ENCODE data around the gene SERGEF. TPM values are rescaled to one million over a fixed set of nuclear protein-coding genes. Genes with fewer than 3 reads are reported as not detected.

The SERGEF gene
- polyA plus RNA-seq, 2 of the 4 experiments (the other 2 are of a cell fraction), result 20.7 to 24.1 TPM

- ATAC-seq (no peak), DNase-seq (ENCODE audit: low read depth in 1 of 2, low spot score in 1 of 2) (no peak), FAIRE-seq (no peak)
- ChIA-PET CTCF (interaction anchor here (0.7 to 10.5 kb wide), 4 partner anchors 9 to 229 kb away, joined by 3 to 69 read pairs (median 8); no protein-coding TSS in a partner anchor), POLR2A (no interaction called here)
- Histone ChIP-seq H3K9me3 (no peaks in the 10 kb centered on the region), H3K27ac (no peak overlapping the region), H3K4me3 (no peak overlapping the region), H3K4me2 (no peak overlapping the region), H3K4me1 (no peaks in the 10 kb centered on the region)
- TF ChIP-seq, protein P1, sequence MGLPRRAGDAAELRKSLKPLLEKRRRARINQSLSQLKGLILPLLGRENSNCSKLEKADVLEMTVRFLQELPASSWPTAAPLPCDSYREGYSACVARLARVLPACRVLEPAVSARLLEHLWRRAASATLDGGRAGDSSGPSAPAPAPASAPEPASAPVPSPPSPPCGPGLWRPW (IDR thresholded peaks at IDR 0.05), result no peak
- TF ChIP-seq BHLHE40 (IDR thresholded peaks at IDR 0.05; ENCODE audit: low read depth, low read length), result no peak
Observed at GRCh38 chr11:17960091-17960490, 52.8 kb downstream of the SERGEF start.

- TF ChIP-seq POLR2AphosphoS2 (conservative IDR thresholded peaks at IDR 0.05; ENCODE audit: low read length), result no peak
- no peak for TF ChIP-seq MYC (IDR thresholded peaks at IDR 0.05; ENCODE audit: borderline replicate concordance, low read length)
- no peak for TF ChIP-seq HOXA7 (CRISPR knock-in tag; IDR thresholded peaks at IDR 0.05)
- no peak for TF ChIP-seq HMGXB4 (CRISPR knock-in tag; IDR thresholded peaks at IDR 0.05; ENCODE audit: borderline replicate concordance)
- TF ChIP-seq FOXS1 (CRISPR knock-in tag; IDR thresholded peaks at IDR 0.05), result no peak
- no peak for TF ChIP-seq HOXB5 (CRISPR knock-in tag; IDR thresholded peaks at IDR 0.05)
- TF ChIP-seq, protein P2, sequence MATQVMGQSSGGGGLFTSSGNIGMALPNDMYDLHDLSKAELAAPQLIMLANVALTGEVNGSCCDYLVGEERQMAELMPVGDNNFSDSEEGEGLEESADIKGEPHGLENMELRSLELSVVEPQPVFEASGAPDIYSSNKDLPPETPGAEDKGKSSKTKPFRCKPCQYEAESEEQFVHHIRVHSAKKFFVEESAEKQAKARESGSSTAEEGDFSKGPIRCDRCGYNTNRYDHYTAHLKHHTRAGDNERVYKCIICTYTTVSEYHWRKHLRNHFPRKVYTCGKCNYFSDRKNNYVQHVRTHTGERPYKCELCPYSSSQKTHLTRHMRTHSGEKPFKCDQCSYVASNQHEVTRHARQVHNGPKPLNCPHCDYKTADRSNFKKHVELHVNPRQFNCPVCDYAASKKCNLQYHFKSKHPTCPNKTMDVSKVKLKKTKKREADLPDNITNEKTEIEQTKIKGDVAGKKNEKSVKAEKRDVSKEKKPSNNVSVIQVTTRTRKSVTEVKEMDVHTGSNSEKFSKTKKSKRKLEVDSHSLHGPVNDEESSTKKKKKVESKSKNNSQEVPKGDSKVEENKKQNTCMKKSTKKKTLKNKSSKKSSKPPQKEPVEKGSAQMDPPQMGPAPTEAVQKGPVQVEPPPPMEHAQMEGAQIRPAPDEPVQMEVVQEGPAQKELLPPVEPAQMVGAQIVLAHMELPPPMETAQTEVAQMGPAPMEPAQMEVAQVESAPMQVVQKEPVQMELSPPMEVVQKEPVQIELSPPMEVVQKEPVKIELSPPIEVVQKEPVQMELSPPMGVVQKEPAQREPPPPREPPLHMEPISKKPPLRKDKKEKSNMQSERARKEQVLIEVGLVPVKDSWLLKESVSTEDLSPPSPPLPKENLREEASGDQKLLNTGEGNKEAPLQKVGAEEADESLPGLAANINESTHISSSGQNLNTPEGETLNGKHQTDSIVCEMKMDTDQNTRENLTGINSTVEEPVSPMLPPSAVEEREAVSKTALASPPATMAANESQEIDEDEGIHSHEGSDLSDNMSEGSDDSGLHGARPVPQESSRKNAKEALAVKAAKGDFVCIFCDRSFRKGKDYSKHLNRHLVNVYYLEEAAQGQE (IDR thresholded peaks at IDR 0.05), result no peak
- TF ChIP-seq EHMT2 (IDR thresholded peaks at IDR 0.05; ENCODE audit: low read depth), result no peak
- no peak for TF ChIP-seq PBX3 (IDR thresholded peaks at IDR 0.05)
- POLR2A ChIA-PET, result no interaction called here
- WGBS (ENCODE audit: missing lambda C conversion rate), result 80% methylated on average over 2 of the region's 2 CpGs
Observed at GRCh38 chr11:17958446-17958845, 54.4 kb downstream of the SERGEF start.

DNA sequence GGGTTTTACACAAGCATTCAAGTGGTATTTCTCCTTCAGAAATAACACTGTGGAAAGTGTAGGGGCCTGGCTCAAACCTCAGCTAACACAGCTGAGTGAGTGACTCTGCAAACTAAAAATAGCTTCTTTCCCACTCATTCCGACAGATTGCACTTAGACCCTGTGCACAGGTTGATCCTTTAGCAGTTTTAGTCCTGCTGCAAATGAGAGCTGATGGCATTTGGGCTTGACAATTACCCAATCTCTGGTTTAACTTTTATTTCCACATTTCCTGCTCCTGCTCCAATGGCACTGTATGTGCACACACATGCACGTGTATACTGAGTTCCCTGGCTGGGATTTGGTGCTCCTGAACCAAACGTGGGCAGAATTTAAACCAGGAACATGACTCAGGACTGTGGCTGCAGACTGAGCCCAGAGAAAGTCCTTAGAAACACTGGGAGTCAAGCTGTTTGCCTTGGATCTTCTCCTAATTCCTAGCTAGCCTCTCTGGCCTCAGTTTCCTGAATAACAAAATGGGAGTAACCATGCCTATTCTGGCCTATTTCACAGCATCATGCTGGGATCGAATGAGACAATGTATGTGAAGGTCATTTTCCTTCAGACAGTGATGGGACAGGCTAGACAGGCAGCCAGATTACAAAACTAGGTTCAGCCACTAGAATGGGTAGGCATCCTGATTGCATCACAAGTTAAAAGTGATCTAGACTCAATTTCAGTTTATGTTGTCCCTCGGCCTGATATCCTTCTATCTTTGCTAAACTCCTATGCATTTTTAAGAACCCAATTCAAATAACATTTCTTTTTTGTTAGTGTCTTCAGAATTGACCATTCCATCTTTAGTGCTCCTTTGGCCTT, 58.2 kb downstream of the SERGEF start:
- FAIRE-seq, result no peak
- CTCF ChIA-PET, result interaction anchor here (1.0 to 1.4 kb wide), 2 partner anchors 26 to 223 kb away, joined by 3 to 5 read pairs; no protein-coding TSS in a partner anchor

More at GRCh38 chr11:17958446-17958845, 54.4 kb downstream of the SERGEF start:
- no peak overlapping the region for H3K27ac ChIP-seq
- CTCF ChIA-PET, result interaction anchor here (3.0 to 10.5 kb wide), 2 partner anchors 11 to 21 kb away, joined by 11 to 69 read pairs; no protein-coding TSS in a partner anchor
- H3K4me1 ChIP-seq, result no peaks in the 10 kb centered on the region
- H3K4me3 ChIP-seq, result no peak overlapping the region
- no peak overlapping the region for H3K4me2 ChIP-seq
- no peaks in the 10 kb centered on the region for H3K9me3 ChIP-seq
- no peak for FAIRE-seq
- ATAC-seq, result no peak
- no peak for DNase-seq (ENCODE audit: low read depth in 1 of 2, low spot score in 1 of 2)

More for the DNA sequence above, 58.2 kb downstream of the SERGEF start:
- Histone ChIP-seq H3K9me3 (no peaks in the 10 kb centered on the region), H3K4me1 (peaks cover 14% of the 10 kb centered on the region), H3K4me2 (no peak overlapping the region), H3K27ac (no peak overlapping the region), H3K4me3 (no peak overlapping the region)
- POLR2A ChIA-PET, result no interaction called here
- DNase-seq (ENCODE audit: low read depth in 1 of 2, low spot score in 1 of 2) (no peak), ATAC-seq (no peak)
- 76% methylated on average over 5 of the region's 5 CpGs for WGBS (ENCODE audit: missing lambda C conversion rate)
- TF ChIP-seq, protein P3, sequence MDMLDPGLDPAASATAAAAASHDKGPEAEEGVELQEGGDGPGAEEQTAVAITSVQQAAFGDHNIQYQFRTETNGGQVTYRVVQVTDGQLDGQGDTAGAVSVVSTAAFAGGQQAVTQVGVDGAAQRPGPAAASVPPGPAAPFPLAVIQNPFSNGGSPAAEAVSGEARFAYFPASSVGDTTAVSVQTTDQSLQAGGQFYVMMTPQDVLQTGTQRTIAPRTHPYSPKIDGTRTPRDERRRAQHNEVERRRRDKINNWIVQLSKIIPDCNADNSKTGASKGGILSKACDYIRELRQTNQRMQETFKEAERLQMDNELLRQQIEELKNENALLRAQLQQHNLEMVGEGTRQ (IDR thresholded peaks at IDR 0.05), result no peak
- TF ChIP-seq CBX8 (IDR thresholded peaks at IDR 0.05) (no peak), TP53 (CRISPR knock-in tag; IDR thresholded peaks at IDR 0.05) (no peak), CHD2 (IDR thresholded peaks at IDR 0.05; ENCODE audit: low read length, partially characterized antibody) (no peak), FOSB (CRISPR knock-in tag; IDR thresholded peaks at IDR 0.05) (no peak), MAFK (IDR thresholded peaks at IDR 0.05; ENCODE audit: partially characterized antibody) (no peak)

Measured in A549 (cell line).